HL-60 (cell line): ENCODE results near the gene TBC1D30.

Source experiments
- DNase-seq, 2 experiments: peaks; one replicate each; pipeline ENCODE4 v3.0.0-alpha.2; 2010 to 2020; ENCODE audit warnings: low read depth in 1 of 2, low spot score in 1 of 2
- H3K27ac ChIP-seq: fragments of 250-450 bp; sonication (Bioruptor Pico); replicated peaks from 2 replicates; pipeline ENCODE4 v1.5.1; 2020; ENCODE audit warnings: mild to moderate bottlenecking, moderate library complexity
- H3K27me3 ChIP-seq: fragments of 250-450 bp; sonication (Bioruptor Pico); 2 replicates; pipeline ENCODE4 v1.5.1; 2021; ENCODE audit warnings: mild to moderate bottlenecking, moderate library complexity; ENCODE audit not compliant: insufficient read depth, poor library complexity, severe bottlenecking
- H3K4me3 ChIP-seq: replicated peaks from 2 replicates; pipeline ENCODE4 v1.5.1; 2011; ENCODE audit warnings: mild to moderate bottlenecking, control low read depth, low read length; ENCODE audit not compliant: insufficient read depth
- CTCF ChIP-seq: IDR thresholded peaks from one replicate; pipeline ENCODE4 v1.5.1; 2011; ENCODE audit warnings: low read length, control low read depth, inconsistent platforms; ENCODE audit not compliant: insufficient read depth
- GABPA ChIP-seq: IDR thresholded peaks from 2 replicates; pipeline ENCODE4 v1.6.1; 2012; ENCODE audit warnings: low read depth
- POLR2AphosphoS5 ChIP-seq: IDR thresholded peaks from 2 replicates; pipeline ENCODE4 v1.6.1; 2012; ENCODE audit warnings: low read depth
- REST ChIP-seq: IDR thresholded peaks from 2 replicates; pipeline ENCODE4 v1.6.1; 2012; ENCODE audit warnings: low read depth; ENCODE audit not compliant: insufficient replicate concordance
- SPI1 ChIP-seq: IDR thresholded peaks from 2 replicates; pipeline ENCODE4 v1.6.1; 2012; ENCODE audit warnings: low read depth, mild to moderate bottlenecking, borderline replicate concordance

TBC1D30 gene

GRCh38 chr12:64903479-64904152 is 79.2 kb downstream of the TBC1D30 start:
- TF ChIP-seq CTCF (no peak), POLR2AphosphoS5 (no peak), REST (no peak), SPI1 (no peak), GABPA (no peak)
- H3K27me3 ChIP-seq = peaks cover 4% of the 10 kb centered on the region
- DNase-seq = no peak
- no peak overlapping the region for H3K27ac ChIP-seq
- no peak overlapping the region for H3K4me3 ChIP-seq

- Histone ChIP-seq H3K27ac (no peak overlapping the region), H3K27me3 (peaks cover 8% of the 10 kb centered on the region), H3K4me3 (no peak overlapping the region)
- DNase-seq = no peak
- TF ChIP-seq SPI1 = no peak
- TF ChIP-seq POLR2AphosphoS5 = no peak
- no peak for TF ChIP-seq CTCF
- no peak for TF ChIP-seq GABPA
These were observed 82.7 kb downstream of the TBC1D30 start for GRCh38 chr12:64907097-64907496.

GRCh38 chr12:64909124-64909523 is 84.7 kb downstream of the TBC1D30 start:
- DNase-seq = no peak
- Histone ChIP-seq H3K27me3 (peaks cover 10% of the 10 kb centered on the region), H3K27ac (no peak overlapping the region), H3K4me3 (no peak overlapping the region)
- TF ChIP-seq CTCF (no peak), SPI1 (no peak), POLR2AphosphoS5 (no peak), REST (no peak), GABPA (no peak)

- H3K4me3 ChIP-seq = no peak overlapping the region
- no peak overlapping the region for H3K27ac ChIP-seq
- no peak for TF ChIP-seq REST
- no peak for TF ChIP-seq POLR2AphosphoS5
- no peak for TF ChIP-seq CTCF
- TF ChIP-seq GABPA = no peak
- no peak for TF ChIP-seq SPI1
- DNase-seq = no peak
- peaks cover 10% of the 10 kb centered on the region for H3K27me3 ChIP-seq
These were observed 86.6 kb downstream of the TBC1D30 start for GRCh38 chr12:64911081-64911480.
